GM21515 (cell line): ENCODE data around the gene SLC25A51.
"Not testable (repeated sequence)": the region's sequence is repeated elsewhere in the genome, so short reads cannot be mapped to it uniquely, and the experiment has no call there.

Source experiments
- ATAC-seq: cut with Tn5 transposase; IDR thresholded peaks from one replicate; pipeline ENCODE4 v1.9.1; 2021; ENCODE audit not compliant: unreplicated experiment

Gene SLC25A51

DNA sequence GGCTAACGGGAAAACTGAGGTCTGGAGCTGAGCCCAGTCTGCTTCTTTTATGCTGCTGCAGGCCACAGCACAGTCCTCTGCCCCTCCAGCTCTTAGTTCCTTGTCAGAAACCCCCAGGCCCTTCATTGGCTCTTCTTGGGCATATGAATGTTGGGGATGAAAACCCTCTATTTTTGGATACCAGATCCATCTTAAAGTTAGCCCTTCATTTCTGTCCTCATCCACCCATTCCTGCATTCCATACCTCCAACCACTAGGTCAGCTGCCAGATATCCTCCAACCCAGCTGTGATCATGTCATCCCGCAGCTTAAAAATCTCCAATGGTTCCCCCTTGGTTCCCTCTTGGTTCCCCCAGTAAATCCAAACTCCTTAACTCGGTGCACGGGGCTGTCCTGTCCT, 1.8 kb upstream of the SLC25A51 start:
- no peak for ATAC-seq

DNA sequence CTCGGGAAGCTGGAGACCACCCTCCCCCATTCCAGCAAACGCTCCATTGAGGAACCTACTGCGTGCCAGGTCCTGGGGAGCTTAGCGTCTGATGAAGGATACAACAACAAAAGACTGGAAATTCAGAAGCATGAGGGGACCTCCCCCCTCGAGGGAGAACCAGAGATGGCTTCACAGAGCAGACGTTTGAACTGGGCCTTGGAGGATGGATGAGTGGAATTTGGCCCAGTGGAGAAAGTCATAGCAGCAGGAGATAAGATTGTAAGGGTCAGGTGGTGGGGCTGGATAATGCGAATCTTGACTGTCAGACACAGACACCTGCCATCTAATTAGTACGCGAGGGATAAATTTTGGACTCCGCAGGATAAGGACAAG, 1.2 kb upstream of the SLC25A51 start:
- ATAC-seq = no peak

DNA sequence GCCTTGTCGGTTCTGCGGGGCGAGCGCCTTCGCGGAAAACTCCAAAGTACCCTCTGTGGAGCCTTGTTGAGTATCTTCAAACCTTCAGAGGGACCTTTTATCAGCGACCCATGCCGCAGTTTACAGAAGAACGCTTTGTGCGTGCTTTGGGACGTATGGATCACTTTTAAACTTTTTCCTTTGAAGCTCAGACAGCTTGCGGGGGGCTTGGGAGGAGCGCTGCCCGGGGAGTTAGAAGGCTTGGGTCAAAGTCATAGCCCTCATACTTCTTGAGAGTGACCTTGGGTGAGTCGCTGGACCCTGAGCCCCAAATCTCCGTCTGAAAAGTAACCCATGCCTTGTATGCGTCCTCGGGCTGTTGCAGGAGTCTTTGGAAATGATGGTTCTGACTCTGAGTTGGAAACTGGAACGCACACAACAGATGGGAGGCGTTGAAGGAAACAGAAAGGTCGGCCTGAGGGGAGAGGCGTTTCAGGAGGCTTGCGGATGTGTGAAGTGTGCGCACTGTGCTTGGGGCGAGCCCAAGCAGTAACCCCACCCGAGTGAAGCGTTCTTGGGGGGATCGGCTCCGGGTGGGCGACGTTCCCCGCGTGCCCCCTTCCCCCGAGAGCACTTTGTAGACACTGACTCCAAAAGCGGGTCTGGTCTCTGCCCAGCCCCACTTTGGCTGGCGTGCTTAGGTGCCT, 661 bp upstream of the SLC25A51 start:
- ATAC-seq = no peak

DNA sequence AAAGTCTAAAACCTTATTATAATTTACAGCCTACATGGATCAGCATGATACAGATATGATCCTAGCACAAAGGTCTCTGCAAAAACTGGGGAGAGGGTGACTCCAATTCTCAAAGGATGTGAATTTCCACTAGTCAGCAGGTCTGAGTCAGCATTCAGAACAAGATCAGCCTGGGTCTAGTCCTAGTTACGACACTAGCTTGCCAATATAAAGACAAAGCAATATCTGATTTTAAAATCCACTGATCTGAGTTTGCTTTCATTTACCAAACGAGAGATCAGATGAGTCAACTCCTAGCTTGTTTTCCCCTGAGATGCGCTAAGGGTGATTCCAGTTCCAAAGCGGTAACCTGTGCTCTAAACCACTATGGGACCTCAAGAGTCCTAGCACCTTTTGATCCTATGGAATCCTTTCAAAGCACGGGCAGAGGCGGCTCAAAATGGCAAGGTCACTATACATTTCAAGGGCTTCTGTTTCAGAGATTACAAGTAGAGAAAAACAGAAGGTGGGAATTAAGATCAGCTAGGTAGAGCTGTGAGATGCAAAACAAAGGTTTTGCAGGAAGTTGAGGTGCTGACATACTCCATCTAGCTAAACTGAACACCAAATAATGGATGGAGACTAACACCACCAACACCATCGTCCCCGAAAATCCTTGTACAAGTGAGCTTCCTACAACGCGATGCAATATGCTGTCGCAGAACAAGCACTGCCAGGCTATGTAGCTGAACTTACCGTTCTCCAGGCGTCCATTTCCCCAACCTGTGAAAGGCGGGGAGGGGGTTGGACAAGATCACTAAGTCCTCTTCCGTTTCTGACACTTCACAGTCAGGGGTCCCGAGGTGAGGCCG, 906 bp downstream of the SLC25A51 start:
- peak; percentile 14 for ATAC-seq

DNA sequence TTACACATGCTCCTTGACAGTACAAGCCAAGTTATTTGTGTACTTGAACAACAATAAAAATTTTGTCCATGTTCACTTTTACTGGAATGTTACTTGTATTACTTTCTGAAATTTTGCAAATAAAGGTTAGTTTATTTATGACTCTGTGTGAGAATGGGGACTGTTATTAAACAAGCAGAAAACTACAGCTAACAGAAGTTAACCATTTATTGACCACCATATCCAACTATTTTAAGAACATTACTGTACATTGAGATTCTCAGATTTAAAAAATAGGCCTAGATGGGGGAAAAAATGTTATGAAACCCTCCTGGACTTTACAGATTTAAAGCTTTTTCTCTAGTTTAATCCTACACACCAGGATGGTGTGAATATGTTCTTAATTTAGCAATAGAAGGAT, 1.8 kb downstream of the SLC25A51 start:
- no peak for ATAC-seq

DNA sequence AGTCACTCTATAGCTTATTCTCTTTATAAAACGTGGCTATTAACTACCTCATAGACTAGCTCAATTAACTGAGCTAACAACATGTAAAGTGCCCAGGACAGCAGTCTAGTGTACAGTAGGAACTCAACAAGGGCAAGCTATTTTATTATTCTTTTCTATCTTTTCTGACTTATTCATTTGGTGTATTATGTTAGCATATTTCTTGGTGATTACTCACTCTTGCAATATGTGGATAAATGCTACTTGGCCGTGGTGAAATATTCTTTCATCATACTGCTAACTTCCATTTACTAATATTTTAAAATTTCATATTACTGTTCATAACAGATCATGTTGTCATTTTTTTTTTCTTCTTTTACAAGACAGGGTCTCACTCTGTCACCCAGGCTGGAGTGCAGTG, 4.9 kb downstream of the SLC25A51 start:
- no peak for ATAC-seq

DNA sequence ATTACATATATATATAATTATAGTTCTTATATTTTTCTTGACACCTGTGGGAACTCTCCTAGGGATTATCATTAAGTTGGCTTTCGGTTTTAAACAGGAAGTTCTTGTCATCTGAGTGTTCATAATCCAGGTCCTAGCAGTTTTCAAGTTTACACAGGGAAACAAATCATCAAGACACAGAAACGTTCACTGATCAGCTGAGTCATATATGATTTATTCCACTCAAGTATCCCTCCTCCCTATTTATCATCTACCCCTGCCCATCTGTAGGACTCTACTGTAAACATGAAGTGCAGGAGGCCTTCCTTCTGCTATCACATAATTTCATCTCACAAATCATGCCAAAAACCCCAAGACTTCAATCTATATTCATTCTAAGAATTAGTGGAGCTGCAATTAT, 6.3 kb downstream of the SLC25A51 start:
- ATAC-seq = no peak

DNA sequence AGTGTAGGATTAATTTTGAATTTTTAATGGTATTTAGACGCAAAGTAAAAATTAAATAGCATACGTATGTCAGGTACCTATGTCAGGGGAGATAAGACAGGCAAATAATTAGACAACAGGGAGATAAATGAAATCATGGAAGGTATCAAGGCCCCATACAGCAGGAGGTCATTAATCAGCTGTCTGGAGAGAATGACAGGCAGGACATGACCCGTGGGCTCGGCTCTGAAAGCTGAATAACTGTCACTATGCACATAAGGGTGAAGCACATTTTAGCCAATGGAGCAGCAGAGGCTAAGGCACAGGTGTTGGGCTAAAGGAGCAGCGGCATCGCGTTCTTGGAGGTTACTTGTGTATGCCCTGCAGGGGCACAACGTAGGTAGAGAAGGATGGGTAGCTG, 11.9 kb downstream of the SLC25A51 start:
- no peak for ATAC-seq

DNA sequence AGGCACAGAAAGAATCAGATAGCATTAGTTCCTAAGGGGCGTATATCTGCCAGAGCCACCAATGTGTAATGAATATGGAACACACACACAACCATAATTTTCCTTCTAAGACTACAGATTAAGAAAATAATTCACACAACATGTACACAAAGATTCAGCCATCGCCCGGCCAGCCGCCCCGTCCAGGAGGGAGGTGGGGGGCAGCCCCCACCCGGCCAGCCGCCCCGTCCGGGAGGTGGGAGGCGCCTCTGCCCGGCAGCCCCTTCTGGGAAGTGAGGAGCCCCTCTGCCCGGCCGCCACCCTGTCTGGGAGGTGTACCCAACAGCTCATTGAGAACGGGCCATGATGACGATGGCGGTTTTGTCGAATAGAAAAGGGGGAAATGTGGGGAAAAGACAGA, 12.9 kb downstream of the SLC25A51 start:
- not testable (repeated sequence) for ATAC-seq

DNA sequence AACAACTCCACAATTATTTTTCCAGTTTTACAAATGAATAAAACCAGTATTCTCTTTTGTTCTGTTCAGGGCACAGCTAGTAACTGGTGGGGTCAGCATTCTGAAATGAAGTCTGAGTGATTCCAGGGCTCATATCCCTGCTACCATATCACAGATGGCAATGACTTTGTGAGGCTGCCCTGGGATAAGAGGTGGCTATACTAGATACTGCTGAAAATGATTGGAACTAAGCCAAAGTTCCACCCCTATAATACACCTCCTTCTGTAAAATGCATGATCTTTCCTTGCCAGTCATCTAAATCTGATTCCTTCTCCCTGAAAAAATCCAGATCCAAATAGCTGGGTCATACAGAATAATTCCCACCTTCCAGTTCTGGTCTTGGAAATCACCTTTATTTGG, 14.4 kb downstream of the SLC25A51 start:
- ATAC-seq = no peak

DNA sequence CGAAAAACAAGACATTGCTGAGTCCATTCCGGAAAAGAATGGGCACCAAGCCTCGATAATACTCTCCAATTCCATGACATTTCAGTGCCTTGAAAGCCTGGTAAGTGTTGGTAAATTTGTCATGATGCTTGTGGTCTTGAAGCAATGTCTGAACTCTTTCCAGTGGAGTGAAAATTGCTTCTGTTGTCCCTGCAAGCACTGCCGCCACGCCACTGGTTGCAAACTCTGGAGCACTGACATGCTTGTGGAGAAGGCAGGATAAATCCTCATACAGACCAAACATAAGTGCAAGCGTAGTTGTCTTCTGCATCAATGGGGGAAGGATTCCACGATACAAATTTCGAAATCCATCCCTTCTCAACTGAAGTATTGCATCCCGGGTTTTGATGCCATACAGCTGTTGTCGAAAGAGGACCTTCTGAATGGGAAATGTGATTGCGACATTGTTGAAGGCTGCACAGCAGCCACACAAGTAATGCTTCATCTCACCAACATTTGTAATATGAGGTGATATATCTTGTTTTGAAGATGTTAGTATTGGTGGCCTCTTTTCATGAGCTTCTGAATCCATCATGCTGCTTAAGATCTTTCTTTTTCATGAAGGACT, 15.8 kb downstream of the SLC25A51 start:
- not testable (repeated sequence) for ATAC-seq

DNA sequence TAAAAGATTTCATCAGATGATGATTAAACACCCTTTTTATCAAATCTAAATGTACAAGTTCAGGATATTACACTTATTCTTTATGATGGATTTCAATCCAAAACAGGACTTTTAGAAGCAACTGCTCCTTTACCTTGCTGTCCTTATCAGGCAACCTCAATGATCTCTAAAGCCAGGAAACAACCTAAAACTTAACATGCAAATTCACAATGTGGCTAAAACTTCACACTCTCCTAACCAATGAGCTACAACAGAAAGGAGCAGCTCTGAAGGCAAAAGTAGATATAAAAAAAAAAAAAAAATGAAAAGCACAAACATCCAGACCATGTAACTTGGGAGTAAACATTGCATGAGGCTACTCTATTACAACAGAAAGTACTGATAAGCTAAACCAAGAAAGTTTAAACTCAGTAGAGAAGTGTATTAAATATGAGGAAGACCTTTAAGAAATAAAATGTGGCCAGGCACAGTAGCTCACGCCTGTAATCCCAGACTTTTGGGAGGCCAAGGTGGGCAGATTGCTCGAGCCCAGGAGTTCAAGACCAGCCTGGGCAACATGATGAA, 22.9 kb downstream of the SLC25A51 start:
- no peak for ATAC-seq

DNA sequence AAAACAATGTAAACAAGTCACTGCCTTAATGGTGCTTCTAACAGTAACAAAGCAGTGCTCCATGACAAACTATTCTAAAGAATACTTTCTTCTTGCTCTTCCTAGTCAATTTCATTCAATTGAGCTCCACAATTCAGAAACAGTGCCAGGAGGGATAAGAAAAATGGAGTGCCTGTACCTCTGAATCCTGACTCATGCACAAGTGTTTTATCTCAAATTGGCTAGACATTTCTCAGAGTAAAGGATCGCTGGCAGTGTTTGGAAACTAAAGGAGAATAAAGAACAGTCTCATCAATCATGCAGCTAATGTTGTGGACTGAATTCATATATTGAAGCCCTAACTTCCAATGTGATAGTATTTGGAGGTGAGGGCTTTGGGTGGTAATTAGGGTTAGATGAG, 27.6 kb downstream of the SLC25A51 start:
- ATAC-seq = no peak

DNA sequence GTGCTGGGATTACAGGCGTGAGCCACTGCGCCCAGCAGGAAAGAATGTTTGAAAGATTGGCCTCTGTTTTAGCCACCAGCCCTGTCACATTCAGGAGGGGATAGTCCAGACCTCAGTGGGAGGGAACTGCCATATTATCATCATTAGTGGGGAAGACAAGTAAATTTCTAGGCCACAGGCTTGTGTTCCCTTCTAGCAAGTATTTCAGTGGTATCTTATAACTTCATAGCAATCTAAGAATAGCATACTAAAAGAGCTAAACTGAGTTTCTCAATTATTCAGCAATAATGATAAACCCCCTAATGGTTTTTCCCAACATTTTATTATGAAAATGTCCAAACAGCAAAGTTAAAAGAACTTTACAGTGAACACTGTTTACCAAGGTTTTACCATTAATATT, 30.0 kb downstream of the SLC25A51 start:
- ATAC-seq = no peak

DNA sequence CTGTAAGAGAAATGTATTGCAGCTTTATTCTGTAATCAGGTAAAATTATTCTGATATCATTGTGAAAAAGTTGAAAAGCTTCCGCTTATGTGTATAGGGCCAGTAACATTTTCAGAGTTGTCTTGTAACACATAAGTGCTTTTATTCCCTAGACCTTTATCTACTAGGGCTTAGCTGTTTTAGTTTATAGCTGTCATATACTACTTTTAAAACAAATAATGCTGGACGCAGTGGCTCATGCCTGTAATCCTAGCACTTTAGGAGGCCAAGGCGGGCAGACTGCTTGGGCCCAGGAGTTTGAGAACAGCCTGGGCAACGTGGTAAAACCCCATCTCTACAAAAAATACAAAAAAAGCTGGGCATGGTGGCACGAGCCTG, 33.1 kb downstream of the SLC25A51 start:
- ATAC-seq = no peak

DNA sequence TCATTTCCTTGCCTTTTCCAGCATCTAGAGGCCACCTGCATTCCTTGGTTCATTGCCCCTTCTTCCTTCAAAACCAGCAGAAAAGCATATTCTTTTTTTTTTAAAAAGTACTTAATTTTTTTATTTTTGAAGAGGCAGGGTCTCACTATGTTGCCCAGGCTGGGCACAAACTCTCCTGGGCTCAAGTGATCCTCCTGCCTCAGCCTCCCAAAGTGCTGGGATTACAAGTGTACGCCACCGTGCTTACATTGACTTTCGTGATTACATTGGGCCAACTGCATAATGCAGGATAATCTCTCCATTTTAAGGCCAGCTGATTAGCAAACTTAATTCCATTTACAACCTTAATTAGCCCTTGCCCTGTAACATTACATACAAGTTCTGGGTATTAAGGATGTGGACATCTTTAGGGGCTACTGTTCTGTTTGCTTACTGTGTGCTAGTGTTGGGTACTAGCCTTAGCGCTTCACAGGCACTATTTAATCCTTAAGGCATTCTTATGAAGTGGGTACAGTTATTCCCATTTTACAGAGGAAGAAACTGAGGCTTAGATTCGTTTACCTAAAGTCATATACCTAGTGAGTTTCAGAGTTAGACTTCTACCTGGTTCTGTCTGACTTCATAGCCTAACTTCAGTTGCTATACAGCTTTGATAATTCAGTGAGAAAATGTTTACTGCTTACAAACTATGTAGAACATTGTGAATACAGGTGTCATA, 33.7 kb downstream of the SLC25A51 start:
- ATAC-seq = no peak

DNA sequence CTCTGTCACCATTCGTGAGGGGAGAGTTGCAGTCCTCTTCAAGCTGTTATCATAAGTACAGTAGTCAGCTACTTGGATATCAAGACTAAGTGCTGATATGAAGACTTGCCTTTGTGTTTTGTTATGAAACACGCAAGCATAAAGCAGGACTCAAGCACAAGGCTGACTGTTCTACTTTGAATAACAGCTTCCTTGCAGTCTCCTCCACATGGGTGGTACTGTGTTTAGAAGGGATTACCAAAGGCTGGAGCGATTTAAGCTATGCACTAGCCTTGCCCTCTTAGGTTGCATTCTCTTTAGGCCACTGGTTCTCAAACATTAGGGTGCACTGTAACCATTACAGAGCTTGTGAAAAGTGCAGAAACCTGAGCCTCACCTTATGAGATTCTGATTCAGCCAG, 41.4 kb downstream of the SLC25A51 start:
- no peak for ATAC-seq

DNA sequence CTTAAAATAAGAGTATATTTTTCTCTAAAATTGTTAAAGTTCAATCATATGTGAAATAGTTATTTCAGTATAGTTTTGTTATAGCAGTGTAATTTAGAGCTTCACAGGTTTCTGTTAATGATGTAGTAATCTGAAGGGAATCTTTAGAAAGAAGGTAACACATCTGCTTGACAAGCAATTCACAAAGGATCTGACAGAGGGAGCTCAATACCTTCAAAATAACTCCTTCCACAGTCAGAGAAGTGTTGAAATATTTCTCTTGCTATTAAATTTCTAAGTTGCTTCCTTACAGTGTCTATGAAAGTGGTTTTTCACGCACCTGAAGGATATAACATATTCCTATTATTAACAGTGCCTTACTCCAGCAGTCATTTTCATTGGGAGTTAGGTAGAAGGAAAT, 44.9 kb downstream of the SLC25A51 start:
- ATAC-seq = no peak

DNA sequence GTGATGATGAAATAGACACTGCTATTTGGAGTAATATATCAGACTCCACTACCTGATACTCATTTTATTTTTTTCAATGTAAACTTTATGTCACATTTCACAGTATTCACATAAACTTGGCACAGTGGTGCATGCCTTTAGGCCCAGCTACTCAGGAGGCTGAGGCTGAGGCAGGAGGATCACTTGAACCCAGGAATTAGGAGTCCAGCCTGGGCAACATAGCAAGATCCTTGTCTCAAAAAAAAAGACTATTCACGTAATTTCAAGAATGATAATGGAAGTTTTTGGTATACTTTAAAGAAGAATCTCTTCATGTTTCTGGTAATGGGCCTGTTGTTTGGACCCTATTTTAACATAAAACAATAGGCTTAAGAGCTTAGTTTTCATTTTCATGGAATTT, 47.4 kb downstream of the SLC25A51 start:
- ATAC-seq = no peak

DNA sequence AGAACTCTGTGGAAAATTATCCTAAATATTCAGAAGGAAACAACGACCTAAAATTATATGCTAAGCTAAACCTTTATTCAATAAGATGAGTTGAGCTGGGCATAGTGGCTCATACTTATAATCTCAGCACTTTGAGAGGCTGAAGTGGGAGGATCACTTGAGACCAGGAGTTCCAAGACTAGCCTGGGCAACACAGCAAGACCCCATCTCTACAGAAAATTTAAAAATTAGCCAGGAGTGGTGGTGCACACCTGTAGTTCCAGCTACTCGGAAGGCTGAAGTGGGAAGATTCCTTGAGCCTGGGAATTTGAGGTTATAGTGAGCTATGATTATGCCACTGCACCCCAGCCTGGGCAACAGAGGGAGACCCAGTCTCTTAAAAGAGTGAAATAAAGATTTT, 51.7 kb downstream of the SLC25A51 start:
- ATAC-seq = no peak

DNA sequence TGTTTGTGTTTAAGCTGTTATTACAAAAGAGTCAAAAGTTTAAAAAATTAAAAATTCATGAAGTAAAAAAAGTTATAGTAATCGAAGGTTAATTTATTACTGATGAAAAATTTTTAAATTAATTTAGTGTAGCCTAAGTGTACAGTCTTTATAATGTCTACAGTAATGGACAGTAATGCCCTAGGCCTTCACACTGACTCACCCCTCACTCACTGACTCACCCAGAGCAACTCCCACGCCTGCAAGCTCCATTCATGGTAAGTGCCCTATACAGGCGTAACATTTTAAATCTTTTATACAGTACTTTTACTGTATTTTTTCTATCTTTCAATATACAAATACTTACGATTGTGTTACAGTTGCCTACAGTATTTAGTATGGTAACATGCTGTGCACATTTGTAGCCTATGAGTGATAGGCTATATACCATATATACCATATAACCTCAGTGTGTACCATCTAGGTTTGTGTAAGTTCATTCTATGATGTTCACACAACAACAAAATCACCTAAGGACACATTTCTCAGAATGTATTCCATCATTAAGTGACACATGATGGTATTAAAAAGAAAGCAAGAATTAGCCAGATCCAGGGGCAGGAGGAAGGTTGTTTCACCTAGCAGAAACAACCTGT, 63.2 kb downstream of the SLC25A51 start:
- no peak for ATAC-seq
